B cell (primary cell): ENCODE measurements around the gene FZD10.

ENCODE experiments used
- CTCF ChIP-seq: fragments of 200-600 bp; IDR thresholded peaks from one replicate; pipeline ENCODE4 v1.8.0; 2022; ENCODE audit warnings: antibody characterized with exemption, mild to moderate bottlenecking
- EZH2 ChIP-seq: IDR thresholded peaks from 2 replicates; pipeline ENCODE4 v1.6.1; 2012; ENCODE audit warnings: borderline replicate concordance, low read depth, mild to moderate bottlenecking, moderate library complexity, low read length; ENCODE audit not compliant: insufficient read depth, poor library complexity, severe bottlenecking

- TF ChIP-seq EZH2 (no peak), CTCF (no peak)
Observed at GRCh38 chr12:130194154-130194553, 31.9 kb downstream of the FZD10 start.
